Pancreas (tissue), 10 donors: ENCODE results near the gene WDR20. TPM values are rescaled to one million over a fixed set of nuclear protein-coding genes. Genes with fewer than 3 reads are reported as not detected.
A peak's percentile ranks its signal among the peaks of the same experiment; 100 is the strongest.
"Not testable (repeated sequence)": the region's sequence is repeated elsewhere in the genome, so short reads cannot be mapped to it uniquely, and the experiment has no call there.

ENCODE experiments used
- ATAC-seq, 4 donors: fragments of 200-7000 bp; cut with Tn5 transposase; one replicate each; pipeline versions ENCODE4 v1.8.0 to v1.9.1; 2020; ENCODE audit warnings: mild to moderate bottlenecking in 4 of 4, moderate library complexity in 4 of 4
- DNase-seq, 6 donors: peaks; one replicate each; pipeline ENCODE4 v3.0.0-alpha.2; 2020
- FAIRE-seq: peaks from 2 replicates; lab custom pipeline; 2012; peaks lifted over from hg19 to GRCh38; lab: Jason Lieb, UNC
- H3K27ac ChIP-seq, 4 donors: fragments of 200-600 bp; sonication (generic); 1 replicate in 3 of 4; 2 replicates in 1 of 4; pipeline versions ENCODE4 v1.5.0 to v1.8.0; 2020
- H3K27me3 ChIP-seq, 4 donors: fragments of 200-600 bp; one replicate each; pipeline ENCODE4 v1.8.0; 2021
- H3K36me3 ChIP-seq, 3 donors: fragments of 200-600 bp; sonication (generic) in 1 of 3; one replicate each; pipeline versions ENCODE4 v1.5.0 to v1.8.0; 2020 to 2021
- H3K4me1 ChIP-seq, 3 donors: fragments of 200-600 bp; one replicate each; pipeline ENCODE4 v1.8.0; 2021
- H3K4me3 ChIP-seq, 4 donors: fragments of 200-600 bp; sonication (generic) in 2 of 4; one replicate each; pipeline versions ENCODE4 v1.5.0 to v1.8.0; 2020 to 2021
- H3K9me3 ChIP-seq, 4 donors: fragments of 200-600 bp; one replicate each; pipeline ENCODE4 v1.8.0; 2021
- CTCF ChIP-seq, 4 donors: fragments of 200-600 bp; sonication (generic) in 3 of 4; IDR thresholded peaks; one replicate each; pipeline versions ENCODE4 v1.5.0 to v1.8.0; 2021; ENCODE audit warnings: antibody characterized with exemption in 4 of 4
- WGBS, 2 donors: extraction: QIAGEN DNeasy Blood & Tissue Kit; methylation state at CpG; one replicate each; pipeline ENCODE4 v1.1.7; 2013; 5-methylcytosine and 5-hydroxymethylcytosine counted together
- intact Hi-C, 3 donors: fragments of 100-400 bp; cut with DNase I; formaldehyde crosslinking; loops; one replicate each; pipeline versions ENCODE4 v1.11.1 to v1.14.2; 2022
- polyA plus RNA-seq, 2 donors: library from polyadenylated mRNA; stranded (reverse); fragments of 200-250 nt; gene quantifications; one replicate each; pipeline ENCODE4 v1.2.3, GENCODE V29; 2013
- total RNA-seq, 6 donors: library from RNA; stranded (reverse); fragmentation: NEBNext Ultra II Directional in 4 of 6; extraction: Animal tissue kit (Norgen Biotek cat#: 25700) in 4 of 6; gene quantifications; one replicate each; pipeline versions ENCODE4 v1.2.1 to v1.2.4, GENCODE V29; 2021 to 2023
- donor health status: healthy with polysubstance abuse.
- donor health status: DM: no; HTN: no; CAD: no; lungs with moderate emphysema.
- donor health status: DM: no; HTN: no; CAD: no.
- donor health status: control.
- donor health status: control.
- donor health status: Bipolar disorder and iron deficiency.
- donor health status: DM: yes; HTN: yes; CAD: no.
- donor health status: DM: no; HTN: no; CAD: no.
- donor health status: DM: no; HTN: no; CAD: no.
- donor health status: DM: yes; HTN: yes; CAD: no.

The WDR20 gene
- total and polyA plus RNA-seq, 8 donors = 7.4 to 19.5 (median 14.0) TPM

- intact Hi-C loops = no loop called here
- Histone ChIP-seq H3K36me3 (no peaks in the 10 kb centered on the region), H3K4me1 (no peaks in the 10 kb centered on the region), H3K27me3 (no peaks in the 10 kb centered on the region), H3K9me3 (no peaks in the 10 kb centered on the region), H3K27ac (no peak overlapping the region), H3K4me3 (no peak overlapping the region)
- FAIRE-seq = no peak
- 87 to 97% methylated on average over 10 of the region's 10 CpGs for WGBS, 2 donors
- TF ChIP-seq CTCF (IDR thresholded peaks at IDR 0.05) = no peak
- ATAC-seq = no peak
- DNase-seq = no peak
These were observed 36.5 kb upstream of the WDR20 start for GRCh38 chr14:102103062-102103695.

- FAIRE-seq = no peak
- intact Hi-C loops = no loop called here
- 74 to 84% methylated on average over 4 of the region's 4 CpGs for WGBS, 2 donors
- no peaks in the 10 kb centered on the region for H3K27me3 ChIP-seq
- H3K27ac ChIP-seq = no peak overlapping the region
- no peak for DNase-seq
- ATAC-seq = no peak
- H3K36me3 ChIP-seq = no peaks in the 10 kb centered on the region
- no peak overlapping the region for H3K4me3 ChIP-seq
- no peaks in the 10 kb centered on the region for H3K4me1 ChIP-seq
- H3K9me3 ChIP-seq = no peaks in the 10 kb centered on the region
- no peak for TF ChIP-seq CTCF (IDR thresholded peaks at IDR 0.05)
These were observed 34.3 kb upstream of the WDR20 start for GRCh38 chr14:102105369-102105768.

- ATAC-seq, H3K27me3 ChIP-seq, DNase-seq, intact Hi-C loops, H3K4me3 ChIP-seq, FAIRE-seq, H3K36me3 ChIP-seq, H3K9me3 ChIP-seq, H3K4me1 ChIP-seq, H3K27ac ChIP-seq: not testable (repeated sequence)
- WGBS, 2 donors = 92% methylated on average over 1 of the region's 1 CpG
These were observed 30.4 kb upstream of the WDR20 start for GRCh38 chr14:102109332-102109731.

- 93 to 97% methylated on average over 3 of the region's 3 CpGs for WGBS, 2 donors
- TF ChIP-seq CTCF (IDR thresholded peaks at IDR 0.05) = no peak
- Histone ChIP-seq H3K36me3 (no peaks in the 10 kb centered on the region), H3K9me3 (no peaks in the 10 kb centered on the region), H3K4me3 (no peak overlapping the region), H3K4me1 (no peaks in the 10 kb centered on the region), H3K27ac (no peak overlapping the region), H3K27me3 (no peaks in the 10 kb centered on the region)
- ATAC-seq (no peak), FAIRE-seq (no peak), DNase-seq (no peak)
- intact Hi-C loops = no loop called here
These were observed 28.6 kb upstream of the WDR20 start for GRCh38 chr14:102111101-102111500.

- no peaks in the 10 kb centered on the region for H3K9me3 ChIP-seq
- FAIRE-seq (no peak), DNase-seq (peak in 1 of 6 donors; percentile 40), ATAC-seq (no peak)
- 92 to 93% methylated on average over 13 of the region's 13 CpGs for WGBS, 2 donors
- H3K4me1 ChIP-seq = no peaks in the 10 kb centered on the region
- H3K27ac ChIP-seq = no peak overlapping the region
- H3K36me3 ChIP-seq = no peaks in the 10 kb centered on the region
- H3K27me3 ChIP-seq = no peaks in the 10 kb centered on the region
- intact Hi-C loops = no loop called here
- no peak for TF ChIP-seq CTCF (IDR thresholded peaks at IDR 0.05)
- no peak overlapping the region for H3K4me3 ChIP-seq
These were observed 23.1 kb upstream of the WDR20 start for GRCh38 chr14:102116361-102117180.
